GM21447 (cell line): Measurements from ENCODE around the gene PCSK9.

Experiments used
- ATAC-seq: cut with Tn5 transposase; IDR thresholded peaks from one replicate; pipeline ENCODE4 v1.9.1; 2021; ENCODE audit not compliant: unreplicated experiment

PCSK9 gene

GRCh38 chr1:55039342-55040082, at the start of gene PCSK9:
PCSK9 (plus strand) TSS chr1:55039548; CDS start chr1:55039838, 290 bp downstream.
- no peak for ATAC-seq

GRCh38 chr1:54989968-54990810, 49.2 kb upstream of the PCSK9 start:
- no peak for ATAC-seq

GRCh38 chr1:54990916-54991315, 48.4 kb upstream of the PCSK9 start:
- no peak for ATAC-seq

GRCh38 chr1:54991939-54992338, 47.4 kb upstream of the PCSK9 start:
- no peak for ATAC-seq

- no peak for ATAC-seq
These were observed 46.2 kb upstream of the PCSK9 start for GRCh38 chr1:54993140-54993539.

- no peak for ATAC-seq
These were observed 44.9 kb upstream of the PCSK9 start for GRCh38 chr1:54994355-54994990.

- ATAC-seq = no peak
These were observed 44.2 kb upstream of the PCSK9 start for GRCh38 chr1:54995013-54995760.

- ATAC-seq = no peak
These were observed 43.5 kb upstream of the PCSK9 start for GRCh38 chr1:54995835-54996234.

- ATAC-seq = peak; percentile 66
These were observed 42.9 kb upstream of the PCSK9 start for GRCh38 chr1:54996359-54996868.

- ATAC-seq = no peak
These were observed 42.3 kb upstream of the PCSK9 start for GRCh38 chr1:54996869-54997710.

GRCh38 chr1:54997711-54997986, 41.7 kb upstream of the PCSK9 start:
- no peak for ATAC-seq

GRCh38 chr1:54998100-54998499, 41.2 kb upstream of the PCSK9 start:
- no peak for ATAC-seq

GRCh38 chr1:54998677-54999076, 40.7 kb upstream of the PCSK9 start, which contains the start of gene BSND:
BSND (plus strand) TSS chr1:54998933; CDS start chr1:54999187, 254 bp downstream.
- no peak for ATAC-seq

GRCh38 chr1:55000110-55001085, 39.0 kb upstream of the PCSK9 start:
- ATAC-seq = no peak

GRCh38 chr1:55001311-55001710, 38.0 kb upstream of the PCSK9 start:
- no peak for ATAC-seq

GRCh38 chr1:55002686-55003085, 36.7 kb upstream of the PCSK9 start:
- ATAC-seq = no peak

- ATAC-seq = no peak
These were observed 33.8 kb upstream of the PCSK9 start for GRCh38 chr1:55005351-55006140.

GRCh38 chr1:55006931-55007330, 32.4 kb upstream of the PCSK9 start:
- ATAC-seq = no peak
